Activated T-cell treated with anti-CD3 and anti-CD28 coated beads for 4 hours (primary cell): ENCODE data around the gene SP3.
A peak's percentile ranks its signal among the peaks of the same experiment; 100 is the strongest.

Experiments
- DNase-seq: peaks from one replicate; pipeline ENCODE4 v3.0.0-alpha.2; 2020

The SP3 gene

GRCh38 chr2:173966274-173967098 lies 1.3 kb upstream of the SP3 start:
- no peak for DNase-seq

- peak; percentile 79 for DNase-seq
These were observed 405 bp downstream of the SP3 start for GRCh38 chr2:173964565-173965371.

- peak; percentile 93 for DNase-seq
These were observed 1.2 kb downstream of the SP3 start for GRCh38 chr2:173963817-173964564.

GRCh38 chr2:173963323-173963816 lies 1.8 kb downstream of the SP3 start:
- DNase-seq = peak; percentile 40

- no peak for DNase-seq
These were observed 2.5 kb downstream of the SP3 start for GRCh38 chr2:173962583-173963110.

- DNase-seq = no peak
These were observed 3.1 kb downstream of the SP3 start for GRCh38 chr2:173962031-173962430.

- no peak for DNase-seq
These were observed 3.8 kb downstream of the SP3 start for GRCh38 chr2:173961346-173961705.

- no peak for DNase-seq
These were observed 5.3 kb downstream of the SP3 start for GRCh38 chr2:173959909-173960308.

GRCh38 chr2:173959358-173959884 lies 5.8 kb downstream of the SP3 start:
- DNase-seq = no peak

- DNase-seq = no peak
These were observed 6.9 kb downstream of the SP3 start for GRCh38 chr2:173958198-173958846.

- no peak for DNase-seq
These were observed 7.7 kb downstream of the SP3 start for GRCh38 chr2:173957517-173957916.

- no peak for DNase-seq
These were observed 8.7 kb downstream of the SP3 start for GRCh38 chr2:173956454-173956853.

- no peak for DNase-seq
These were observed 9.3 kb downstream of the SP3 start for GRCh38 chr2:173955867-173956266.

- DNase-seq = no peak
These were observed 10.2 kb downstream of the SP3 start for GRCh38 chr2:173955004-173955403.

- DNase-seq = no peak
These were observed 12.1 kb downstream of the SP3 start for GRCh38 chr2:173953047-173953424.

- no peak for DNase-seq
These were observed 12.7 kb downstream of the SP3 start for GRCh38 chr2:173952267-173953046.

- no peak for DNase-seq
These were observed 16.3 kb downstream of the SP3 start for GRCh38 chr2:173948842-173949241.

GRCh38 chr2:173948198-173948597 lies 17.0 kb downstream of the SP3 start:
- no peak for DNase-seq

GRCh38 chr2:173947131-173947530 lies 18.0 kb downstream of the SP3 start:
- DNase-seq = no peak

- DNase-seq = no peak
These were observed 21.4 kb downstream of the SP3 start for GRCh38 chr2:173943738-173944137.

GRCh38 chr2:173942861-173943523 lies 22.2 kb downstream of the SP3 start:
- no peak for DNase-seq
